C4-2B (cell line): Measurements from ENCODE around the gene NOS3.

Source experiments
- CTCF ChIP-seq: fragments of 450-650 bp; conservative IDR thresholded peaks from 2 replicates; pipeline ENCODE4 v1.5.1; 2017; ENCODE audit warnings: mild to moderate bottlenecking
- ZFX ChIP-seq: fragments of 450-650 bp; IDR thresholded peaks from 2 replicates; pipeline ENCODE4 v1.6.1; 2017

GRCh38 chr7:150983893-150984368 lies 6.9 kb upstream of the NOS3 start:
- TF ChIP-seq CTCF (no peak), ZFX (no peak)
